NCI-H510A (cell line): ENCODE measurements around the gene DUSP16.
"Not testable (repeated sequence)": the region's sequence is repeated elsewhere in the genome, so short reads cannot be mapped to it uniquely, and the experiment has no call there.

Experiments used
- DNase-seq: peaks from one replicate; lab custom pipeline; 2025; lab: John Stamatoyannopoulos, UW

Gene DUSP16

DNA sequence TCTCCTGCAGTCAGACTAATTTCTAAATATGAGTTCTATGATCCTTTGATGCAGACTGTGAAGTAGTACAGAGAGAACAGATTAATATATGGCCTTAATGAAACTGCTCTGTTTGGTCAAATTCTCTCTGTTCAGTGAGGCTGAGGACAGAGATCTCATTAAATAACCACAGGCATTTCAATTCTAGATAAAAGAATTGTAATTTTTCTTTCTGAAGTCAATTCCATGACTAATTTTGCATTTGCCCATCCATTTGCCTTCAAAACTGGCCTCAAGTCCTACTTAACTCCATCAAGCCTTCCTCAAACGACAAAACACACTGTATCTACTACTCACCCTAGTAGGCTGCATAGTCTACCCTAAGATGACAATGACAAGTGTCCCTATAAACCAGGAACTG is 67.1 kb downstream of the DUSP16 start:
- DNase-seq = no peak

- no peak for DNase-seq
Observed at GRCh38 chr12:12492547-12492946, 70.1 kb downstream of the DUSP16 start.

- no peak for DNase-seq
Observed at GRCh38 chr12:12491606-12492005, 71.1 kb downstream of the DUSP16 start.

DNA sequence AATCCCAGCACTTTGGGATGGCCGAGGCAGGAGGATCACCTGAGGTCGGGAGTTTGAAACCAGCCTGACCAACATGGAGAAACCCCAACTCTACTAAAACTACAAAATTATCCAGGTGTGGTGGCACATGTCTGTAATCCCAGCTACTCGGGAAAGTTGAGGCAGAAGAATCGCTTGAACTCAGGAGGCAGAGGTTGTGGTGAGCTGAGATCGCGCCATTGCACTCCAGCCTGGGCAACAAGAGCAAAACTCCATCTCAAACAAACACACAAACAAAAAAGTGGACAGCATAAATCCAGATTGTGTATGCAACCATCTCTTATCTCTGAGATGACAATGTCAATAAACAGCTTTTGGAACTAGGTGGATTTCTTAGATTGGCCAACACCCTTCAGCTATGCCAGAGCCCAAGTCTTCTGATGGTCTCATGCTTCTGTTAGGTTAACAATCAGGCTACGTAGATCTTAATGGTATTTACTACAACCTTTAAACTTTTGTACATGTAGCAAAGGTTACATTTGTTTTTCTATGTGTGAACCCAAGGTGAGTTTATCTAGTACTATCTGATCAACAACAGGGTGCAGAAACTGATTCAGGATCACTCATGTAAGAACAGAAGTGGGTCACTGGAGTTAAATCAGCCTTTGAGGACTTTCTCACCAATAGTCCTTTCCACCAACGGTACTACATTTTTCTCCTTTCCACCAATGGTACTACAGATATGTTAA is 73.7 kb downstream of the DUSP16 start:
- DNase-seq = no peak

- DNase-seq = no peak
Observed at GRCh38 chr12:12488296-12488695, 74.4 kb downstream of the DUSP16 start.

DNA sequence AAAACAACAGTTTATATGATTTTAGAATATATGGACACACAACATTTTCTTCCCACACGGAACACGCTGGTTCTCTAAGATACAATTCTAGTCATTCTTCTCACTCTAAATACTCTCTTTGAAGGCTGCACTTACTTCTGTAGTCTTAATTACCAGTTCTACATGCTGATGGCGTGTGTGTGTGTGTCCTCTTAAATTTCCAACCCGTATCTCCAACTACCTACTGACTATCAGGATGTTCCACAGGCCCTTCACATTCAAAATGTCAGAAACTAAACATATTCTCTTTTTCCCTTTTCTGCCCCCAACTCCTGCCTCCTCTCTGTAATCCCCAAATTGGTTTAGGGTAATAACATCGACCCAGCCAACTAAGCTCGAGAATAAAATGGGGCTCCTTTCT is 75.2 kb downstream of the DUSP16 start:
- DNase-seq = no peak

DNA sequence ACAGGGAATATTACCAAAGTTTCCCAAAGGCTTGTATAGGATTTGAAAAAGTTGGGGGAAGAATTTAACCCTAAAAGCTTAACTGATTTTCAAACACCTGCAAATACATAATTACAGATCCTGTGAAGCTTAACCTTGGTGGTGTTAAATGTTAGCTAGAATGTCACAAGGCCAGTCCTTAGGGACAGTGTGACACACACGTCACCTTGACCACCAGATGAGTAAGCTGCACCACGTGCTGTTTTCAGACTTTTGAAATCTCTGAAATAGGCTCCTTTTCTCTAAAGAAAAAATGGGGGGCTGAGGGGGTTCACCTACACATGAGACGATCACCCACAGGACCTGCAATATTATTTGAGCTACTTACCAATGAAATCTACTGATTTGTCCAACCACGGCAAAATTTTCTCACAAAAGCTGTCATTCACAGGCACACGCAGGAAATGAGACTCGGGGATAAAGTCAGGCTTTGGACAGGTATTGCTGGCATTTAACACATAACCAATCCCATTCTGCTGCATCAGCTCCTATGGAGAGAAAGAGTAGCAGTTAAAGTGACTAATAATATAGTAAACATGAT is 75.9 kb downstream of the DUSP16 start:
- DNase-seq = no peak

DNA sequence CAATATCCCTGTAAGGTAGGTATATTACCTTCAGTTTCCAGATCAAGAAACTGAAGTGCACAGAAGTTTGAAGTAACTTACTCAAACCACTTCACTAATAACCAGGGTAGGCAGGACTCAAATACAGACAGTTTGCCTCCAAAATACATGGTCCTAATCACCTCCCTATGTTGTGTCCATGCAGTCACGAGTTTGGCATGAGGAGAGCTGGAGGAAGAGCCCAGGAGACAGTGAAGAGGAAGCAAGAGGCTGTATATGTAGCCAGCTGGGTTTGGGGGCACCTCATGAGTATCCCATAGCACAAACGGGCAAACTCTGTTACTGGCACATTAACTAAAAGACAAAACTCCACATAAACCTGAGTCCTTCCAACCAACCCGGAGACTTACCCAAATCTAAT is 79.2 kb downstream of the DUSP16 start:
- no peak for DNase-seq

GRCh38 chr12:12482959-12483358 is 79.7 kb downstream of the DUSP16 start:
- no peak for DNase-seq

GRCh38 chr12:12482150-12482761 is 80.4 kb downstream of the DUSP16 start:
- DNase-seq = no peak

DNA sequence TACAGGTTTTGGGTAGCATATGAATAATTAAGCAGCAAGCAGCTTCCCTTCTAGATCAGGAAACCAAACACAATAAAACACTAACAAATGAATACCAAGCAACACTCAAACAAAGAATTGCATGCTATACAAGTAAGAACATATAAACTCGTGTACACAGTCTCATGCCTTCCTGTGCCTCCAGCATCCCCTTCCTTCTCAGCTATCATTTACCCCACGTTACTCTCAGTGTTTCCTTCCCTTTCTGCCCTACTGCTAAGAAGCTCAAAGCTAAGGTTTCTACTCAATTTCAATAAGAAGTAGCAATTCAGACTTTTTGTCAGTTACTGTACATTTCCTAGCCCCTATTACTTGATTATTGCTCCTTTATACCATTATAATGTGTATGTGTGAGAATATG is 81.0 kb downstream of the DUSP16 start:
- DNase-seq = no peak

GRCh38 chr12:12480074-12480473 is 82.6 kb downstream of the DUSP16 start:
- no peak for DNase-seq

DNA sequence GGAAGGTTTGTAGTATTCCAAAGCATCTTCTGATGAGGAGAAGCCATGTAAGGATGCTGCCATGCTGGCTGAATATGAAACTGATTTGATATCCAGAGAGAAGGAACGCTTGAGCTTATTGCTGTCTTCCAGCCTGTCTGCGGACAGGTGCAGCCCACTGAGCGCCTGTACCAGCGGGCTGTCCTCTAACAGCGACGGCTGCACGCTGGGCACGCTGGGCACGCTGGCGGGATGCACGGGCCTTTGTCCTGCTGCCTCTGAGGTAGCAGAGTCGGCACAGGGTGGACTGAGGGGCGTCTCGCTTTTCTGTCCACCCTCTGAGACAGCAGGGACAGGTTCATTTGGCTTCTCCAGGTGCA is 85.2 kb downstream of the DUSP16 start:
- DNase-seq = no peak

GRCh38 chr12:12476857-12477531 is 85.7 kb downstream of the DUSP16 start:
- DNase-seq = no peak

DNA sequence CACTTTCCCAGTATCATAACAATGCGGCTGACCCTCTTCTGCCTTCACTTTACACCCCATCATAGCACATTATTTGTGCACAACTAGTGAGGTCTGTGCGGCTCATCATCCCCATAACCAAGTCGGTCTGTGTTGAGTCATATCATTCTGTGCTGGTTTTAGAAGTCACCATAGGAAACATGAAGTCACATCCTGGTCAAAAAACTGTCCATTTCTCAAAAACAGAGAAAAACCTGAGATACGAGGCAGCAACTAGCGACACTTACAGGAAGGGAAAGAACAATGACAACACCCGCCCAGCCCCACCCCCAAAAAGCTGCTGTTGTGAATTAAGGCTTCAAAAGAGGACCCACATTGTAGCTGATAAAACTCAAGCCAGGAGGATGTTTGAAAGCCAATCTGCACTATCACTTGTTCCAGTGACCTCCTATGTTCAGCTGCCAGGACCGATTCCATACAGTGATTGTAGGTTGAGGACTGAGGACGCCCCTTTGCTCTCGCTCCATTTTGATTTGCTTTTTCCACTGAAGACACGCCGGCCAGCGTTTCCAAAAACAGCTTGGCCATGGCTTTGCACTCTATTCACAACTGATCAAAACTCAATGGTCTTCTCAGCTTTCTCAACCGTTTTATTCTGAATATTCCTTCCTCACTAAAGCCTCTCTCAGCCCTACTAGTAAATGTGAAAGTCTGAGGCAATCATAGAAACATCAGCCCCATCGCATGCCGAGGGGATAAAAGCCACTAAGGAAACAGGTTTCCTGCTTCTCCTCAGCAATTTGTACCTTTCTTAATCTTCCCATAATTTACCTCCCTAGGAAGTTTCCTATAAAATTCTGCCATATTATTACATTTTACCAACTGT is 87.5 kb downstream of the DUSP16 start:
- no peak for DNase-seq

- DNase-seq = no peak
Observed at GRCh38 chr12:12474471-12474928, 88.2 kb downstream of the DUSP16 start.

- no peak for DNase-seq
Observed at GRCh38 chr12:12473223-12473622, 89.4 kb downstream of the DUSP16 start.

GRCh38 chr12:12471982-12472961 is 90.4 kb downstream of the DUSP16 start:
- not testable (repeated sequence) for DNase-seq

DNA sequence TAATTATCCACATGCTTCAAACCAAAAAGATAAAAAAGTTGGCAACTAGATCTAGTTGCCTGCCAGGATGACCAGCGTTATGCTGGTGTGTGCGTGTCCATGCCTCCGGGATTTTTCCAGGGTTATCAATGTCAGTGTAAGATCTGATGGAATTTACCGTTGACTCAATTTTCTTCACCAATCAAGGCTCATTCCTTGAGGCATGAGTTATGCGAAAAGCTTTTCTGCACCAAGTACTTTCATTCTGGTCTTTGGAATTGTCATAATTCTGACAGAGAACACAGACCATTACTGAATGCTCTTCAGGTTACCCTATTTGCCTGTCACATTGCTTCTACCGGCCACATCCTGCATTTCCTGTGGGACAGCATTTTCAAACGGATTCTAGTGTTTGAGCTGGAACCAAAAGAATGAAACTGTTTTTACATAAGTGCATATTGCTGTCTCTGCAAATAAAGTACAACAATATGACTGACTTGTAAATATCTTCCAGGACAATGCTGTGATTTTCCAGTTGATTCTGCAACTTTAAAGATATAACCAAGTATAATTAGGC is 91.8 kb downstream of the DUSP16 start:
- no peak for DNase-seq

DNA sequence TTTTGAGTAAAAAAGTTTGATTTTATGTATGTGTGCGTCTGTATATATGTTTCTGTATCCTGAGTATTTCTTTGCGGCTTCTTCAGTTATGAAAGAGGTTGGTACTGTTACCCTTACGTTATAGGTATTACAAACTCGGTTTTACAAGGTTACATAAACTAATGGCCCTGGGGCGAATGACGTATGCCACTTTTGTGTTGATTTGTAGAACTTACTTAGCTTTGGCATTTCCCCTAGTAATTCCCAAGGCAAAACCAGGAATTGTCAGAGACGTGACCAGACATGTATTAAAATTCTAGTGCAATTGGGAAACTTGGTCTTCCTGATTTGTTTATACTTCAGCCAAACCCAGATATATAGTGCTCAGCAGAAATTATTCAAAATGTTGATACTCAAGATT is 93.3 kb downstream of the DUSP16 start:
- DNase-seq = no peak
